Dermis blood vessel endothelial cell (primary cell): ENCODE data around the gene LHFPL3. TPM values are rescaled to one million over a fixed set of nuclear protein-coding genes. Genes with fewer than 3 reads are reported as not detected.
"Not testable (repeated sequence)": the region's sequence is repeated elsewhere in the genome, so short reads cannot be mapped to it uniquely, and the experiment has no call there.

Experiments
- DNase-seq: peaks from one replicate; pipeline ENCODE4 v3.0.0; 2010
- total RNA-seq: library from RNA; depleted of rRNA; stranded (reverse); fragments of >200 nt; gene quantifications from 2 replicates; pipeline ENCODE4 v1.2.3, GENCODE V29; 2014

Gene LHFPL3
- total RNA-seq, 1 donor from 2014 or later: not detected

DNA sequence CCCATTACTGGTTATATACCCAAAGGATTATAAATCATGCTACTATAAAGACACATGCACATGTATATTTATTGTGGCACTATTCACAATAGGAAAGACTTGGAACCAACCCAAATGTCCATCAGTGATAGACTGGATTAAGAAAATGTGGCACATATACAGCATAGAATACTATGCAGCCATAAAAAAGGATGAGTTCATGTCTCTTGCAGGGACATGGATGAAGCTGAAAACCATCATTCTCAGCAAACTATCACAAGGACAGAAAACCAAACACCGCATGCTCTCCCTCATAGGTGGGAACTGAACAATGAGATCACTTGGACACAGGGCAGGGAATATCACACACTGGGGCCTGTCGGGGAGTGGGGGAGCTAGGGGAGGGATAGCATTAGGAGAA is 392.6 kb downstream of the LHFPL3 start:
- DNase-seq: not testable (repeated sequence)

GRCh38 chr7:104723001-104723400 is 394.6 kb downstream of the LHFPL3 start:
- DNase-seq: no peak

DNA sequence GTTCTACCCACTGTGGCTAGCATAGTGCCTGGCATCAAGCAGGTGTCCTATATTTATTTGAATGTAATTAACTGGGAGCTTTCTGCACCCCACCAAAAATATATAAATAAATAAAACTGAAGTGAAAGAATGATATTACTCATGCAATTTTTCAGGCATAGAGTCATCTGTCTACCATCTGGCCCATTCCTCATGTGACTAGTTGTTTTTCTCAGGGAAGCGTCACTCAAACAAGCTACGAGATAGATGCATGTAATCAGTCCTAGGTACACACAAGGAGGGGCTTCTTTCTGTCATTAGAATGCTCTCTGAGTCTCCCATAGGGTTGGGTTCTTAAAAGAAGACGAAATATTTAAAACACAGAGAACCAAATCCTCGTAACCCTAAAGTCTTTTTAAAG is 430.1 kb downstream of the LHFPL3 start:
- DNase-seq: no peak

- no peak for DNase-seq
These were observed 433.5 kb downstream of the LHFPL3 start for GRCh38 chr7:104761892-104762291.

DNA sequence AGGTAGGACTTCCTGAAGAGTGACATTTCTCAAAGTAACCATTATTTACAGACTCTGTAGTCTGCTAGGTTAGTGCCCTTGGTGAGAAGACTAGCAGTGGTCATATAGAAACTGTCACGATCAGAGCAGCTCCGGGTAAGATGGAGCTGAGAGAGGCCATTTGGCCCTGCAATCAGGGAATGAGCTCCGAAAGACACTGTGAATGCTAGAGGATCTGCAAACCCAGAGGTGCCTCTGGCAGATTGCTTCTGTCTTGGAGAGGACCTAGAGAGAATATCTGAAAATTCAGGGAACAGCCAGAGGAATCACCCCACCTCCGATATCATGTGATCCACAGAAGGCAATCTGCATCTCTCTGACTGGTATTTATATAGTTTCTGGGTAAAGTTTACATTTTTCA is 438.7 kb downstream of the LHFPL3 start:
- DNase-seq: no peak

DNA sequence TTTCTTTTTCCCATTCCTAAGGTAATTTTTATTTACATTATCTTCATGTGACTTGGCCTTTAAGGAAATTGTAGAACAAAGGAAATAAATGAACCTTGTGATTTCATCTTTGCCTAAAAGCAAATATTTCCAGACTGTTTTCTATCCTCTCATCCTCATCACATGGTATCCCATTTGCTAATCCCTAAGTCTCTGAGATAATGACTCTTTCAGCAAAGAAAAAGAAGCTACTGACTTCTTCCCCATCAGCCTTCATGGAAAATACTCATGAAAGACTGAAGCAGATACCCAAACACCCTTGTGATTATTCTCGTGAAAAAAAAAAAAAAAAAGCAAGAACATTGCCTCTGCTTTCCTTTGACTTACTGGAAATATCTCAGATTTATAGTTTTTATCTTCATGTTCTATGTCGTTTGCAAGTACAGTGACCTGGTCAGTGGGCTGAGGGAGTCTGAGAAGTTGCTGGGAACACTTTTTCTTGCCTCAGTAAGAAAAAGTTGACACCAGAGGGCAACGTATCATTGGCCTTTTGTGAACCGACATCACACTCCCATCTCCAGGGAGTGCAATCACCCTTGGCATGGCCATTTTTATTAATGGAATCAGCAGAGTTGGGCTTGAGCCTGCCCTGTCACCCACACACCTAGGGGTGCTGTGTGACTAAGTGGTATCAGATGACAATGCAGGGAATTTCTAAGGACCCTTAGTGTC is 439.6 kb downstream of the LHFPL3 start:
- DNase-seq: peak; percentile 42

GRCh38 chr7:104772405-104773345 is 444.3 kb downstream of the LHFPL3 start:
- no peak for DNase-seq

- no peak for DNase-seq
These were observed 445.4 kb downstream of the LHFPL3 start for GRCh38 chr7:104773796-104774195.

GRCh38 chr7:104775531-104775930 is 447.1 kb downstream of the LHFPL3 start:
- no peak for DNase-seq

DNA sequence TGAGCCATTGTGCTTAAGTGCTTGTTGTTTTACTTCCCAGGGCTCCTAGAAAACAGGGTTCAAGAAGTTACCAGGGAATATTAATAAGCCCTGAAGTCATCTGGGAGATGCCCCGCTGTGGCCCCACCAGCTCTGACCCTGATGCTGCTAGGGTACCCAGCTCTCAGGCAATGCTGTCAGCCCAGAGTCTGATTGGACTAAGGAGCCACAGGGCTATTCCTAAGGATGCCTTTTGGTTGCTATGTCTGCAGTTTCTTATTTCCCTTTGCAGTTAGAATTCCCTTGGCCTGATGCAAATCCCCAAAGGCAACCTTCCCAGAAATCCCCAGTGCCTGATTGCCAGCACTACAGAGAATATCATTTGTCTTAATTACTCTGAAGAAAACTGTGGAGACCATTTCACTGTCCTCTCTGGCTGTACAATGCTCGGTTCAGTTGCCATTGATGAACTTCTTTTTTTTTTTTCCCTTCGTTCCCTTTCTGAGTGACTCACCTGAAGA is 448.9 kb downstream of the LHFPL3 start:
- no peak for DNase-seq

DNA sequence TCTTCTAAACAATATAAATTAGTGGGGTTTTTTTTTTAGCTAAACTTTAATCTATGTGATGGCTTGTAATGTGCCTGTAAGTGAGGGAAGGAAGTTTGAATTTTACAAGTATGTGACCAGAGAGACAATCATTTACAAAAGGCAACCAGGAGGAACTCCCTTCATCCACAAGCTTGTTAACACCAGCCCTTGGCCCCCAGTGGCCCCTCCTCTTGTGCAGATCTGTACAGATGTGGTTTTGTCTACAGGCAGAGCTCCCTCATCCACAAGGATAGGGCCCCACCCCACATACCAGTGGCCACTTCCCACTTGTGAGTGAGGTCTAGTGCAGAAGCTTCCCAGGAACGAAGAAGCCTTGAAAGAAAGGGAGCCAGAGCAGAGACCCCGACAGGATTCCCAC is 451.5 kb downstream of the LHFPL3 start:
- no peak for DNase-seq

DNA sequence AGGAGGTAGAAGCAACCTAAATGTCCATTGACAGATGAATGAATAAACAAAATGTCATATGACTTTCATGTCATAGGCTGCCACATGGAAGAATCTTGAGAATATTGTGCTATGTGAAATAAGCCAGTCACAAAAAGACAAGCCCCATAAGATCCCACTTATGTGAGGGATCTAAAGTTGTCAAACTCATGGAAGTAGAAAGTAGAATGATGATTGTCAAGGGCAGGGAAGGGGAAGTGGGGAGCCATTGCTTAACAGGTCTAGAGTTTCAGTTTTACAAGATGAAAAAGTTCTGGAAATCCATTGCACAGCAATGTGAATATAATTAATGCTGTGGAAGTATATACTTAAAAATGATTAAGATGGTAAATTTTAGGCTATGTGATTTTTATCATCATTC is 456.3 kb downstream of the LHFPL3 start:
- no peak for DNase-seq

DNA sequence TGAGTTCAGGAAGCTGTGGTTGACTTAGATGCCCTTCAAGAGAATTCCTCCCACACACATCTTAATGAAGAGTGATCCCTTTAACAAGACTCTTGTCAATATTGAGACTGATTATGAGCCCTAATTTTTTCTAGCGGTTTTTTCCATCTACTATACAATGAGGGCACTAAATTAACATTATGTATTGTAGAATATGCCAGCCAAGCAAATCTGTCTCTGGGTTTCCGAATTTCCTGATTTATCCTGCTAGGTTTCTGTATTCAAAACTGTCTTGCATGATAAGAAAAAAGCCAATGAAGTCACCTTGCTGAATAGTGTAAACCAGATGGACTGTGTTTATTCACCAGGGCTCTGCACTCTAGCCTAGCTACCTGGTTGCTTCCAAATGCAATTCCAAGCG is 461.4 kb downstream of the LHFPL3 start:
- DNase-seq: peak; percentile 11

- DNase-seq: peak; percentile 34
These were observed 462.0 kb downstream of the LHFPL3 start for GRCh38 chr7:104790440-104790839.

- DNase-seq: peak; percentile 86
These were observed 462.7 kb downstream of the LHFPL3 start for GRCh38 chr7:104791080-104791479.

DNA sequence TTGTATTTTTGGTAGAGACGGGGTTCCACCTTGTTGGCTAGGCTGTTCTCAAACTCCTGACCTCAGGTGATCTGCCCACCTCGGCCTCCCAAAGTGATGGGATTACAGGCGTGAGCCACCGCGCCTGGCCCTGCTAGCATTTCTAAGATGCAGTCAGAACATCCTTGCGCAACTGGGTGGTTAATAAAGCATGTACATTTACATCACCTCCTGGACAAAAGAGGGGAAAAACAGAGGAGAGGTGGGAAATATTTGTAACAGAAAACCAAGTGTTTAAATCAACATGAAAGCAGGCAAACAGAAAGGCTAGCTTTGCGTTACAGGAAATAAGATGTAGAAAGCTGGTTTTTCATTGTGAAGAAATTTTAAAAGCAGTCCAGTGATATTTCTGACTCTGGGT is 464.7 kb downstream of the LHFPL3 start:
- DNase-seq: no peak

DNA sequence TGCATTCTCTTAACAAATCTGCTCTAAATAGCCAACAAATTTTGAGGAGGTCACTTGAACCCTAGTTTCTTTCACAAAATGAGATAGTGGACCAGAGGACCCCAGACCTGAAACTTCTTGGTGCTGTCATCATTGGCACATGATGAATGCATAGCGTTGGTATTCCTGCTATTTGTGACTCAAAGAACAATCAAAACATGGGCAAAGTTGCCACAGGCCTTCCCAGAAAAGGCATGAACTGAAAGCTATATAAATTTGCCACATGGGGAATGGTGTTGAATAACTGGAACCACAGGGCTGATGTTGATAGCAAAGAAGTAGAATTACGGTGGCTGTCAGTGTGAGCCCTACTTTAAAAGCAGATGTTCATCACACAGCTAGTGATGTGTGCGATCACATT is 465.8 kb downstream of the LHFPL3 start:
- peak; percentile 2 for DNase-seq

GRCh38 chr7:104794589-104794988 is 466.2 kb downstream of the LHFPL3 start:
- DNase-seq: no peak

DNA sequence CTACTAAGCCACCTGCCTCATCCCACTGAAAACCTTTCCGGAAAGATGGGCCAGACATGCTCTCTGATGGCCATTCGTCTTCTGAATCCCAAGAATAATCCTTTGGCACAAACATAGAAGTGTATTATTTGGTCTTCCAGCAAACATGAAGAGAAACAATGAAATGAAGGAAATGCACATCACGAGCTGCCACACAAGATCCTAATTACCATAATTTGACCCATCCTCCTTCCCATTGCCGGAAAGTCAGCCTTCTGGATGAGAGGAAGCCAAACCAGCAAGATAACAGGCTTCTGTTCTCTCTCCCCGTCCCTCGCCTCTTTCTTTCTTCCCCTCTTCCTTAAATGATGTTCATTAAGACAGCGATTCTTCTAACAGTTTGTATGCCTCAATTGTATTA is 466.7 kb downstream of the LHFPL3 start:
- DNase-seq: peak; percentile 19

- DNase-seq: peak; percentile 73
These were observed 467.4 kb downstream of the LHFPL3 start for GRCh38 chr7:104795616-104796398.

DNA sequence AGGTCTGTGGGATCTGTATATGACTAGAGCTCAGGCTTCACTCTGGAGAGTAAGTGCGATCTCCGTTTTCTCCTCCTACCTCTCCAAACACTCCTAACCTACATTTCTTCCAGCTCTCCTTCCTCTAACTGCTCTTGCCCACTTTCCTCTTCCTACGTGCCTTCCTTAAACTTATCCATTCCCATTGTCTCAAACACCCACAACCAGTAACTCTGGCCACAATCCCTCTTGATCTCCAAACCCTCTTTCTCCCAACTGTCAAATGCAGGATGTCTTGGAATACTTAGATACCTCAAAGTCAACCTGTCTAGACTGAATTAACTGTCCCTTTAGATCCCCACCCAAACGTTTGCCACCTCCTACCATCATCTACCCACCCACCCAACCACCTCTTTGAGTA is 471.9 kb downstream of the LHFPL3 start:
- DNase-seq: no peak

- no peak for DNase-seq
These were observed 472.6 kb downstream of the LHFPL3 start for GRCh38 chr7:104801022-104801421.

GRCh38 chr7:104803931-104804330 is 475.5 kb downstream of the LHFPL3 start:
- no peak for DNase-seq
